ENCODE data around the gene POGK.

- TF ChIP-seq CTCF (IDR thresholded peaks at IDR 0.05; ENCODE audit: poor library complexity, severe bottlenecking) (no peak), SMC3 (conservative IDR thresholded peaks at IDR 0.05; ENCODE audit: poor library complexity) (no peak), EZH2 (IDR thresholded peaks at IDR 0.05; ENCODE audit: borderline replicate concordance, insufficient read depth, low read length, poor library complexity, severe bottlenecking) (no peak), TAF1 (IDR thresholded peaks at IDR 0.05; ENCODE audit: low read depth) (no peak), EP300 (conservative IDR thresholded peaks at IDR 0.05; ENCODE audit: poor library complexity, severe bottlenecking) (no peak)
Measured at GRCh38 chr1:166855558-166855957, 16.3 kb downstream of the POGK start.
